IMR-90 (cell line): ENCODE measurements around the gene FUT6. TPM values are rescaled to one million over a fixed set of nuclear protein-coding genes. Genes with fewer than 3 reads are reported as not detected.

Experiments
- ATAC-seq: fragments of 200-7000 bp; cut with Tn5 transposase; 2 replicates; pipeline ENCODE4 v1.9.1; 2020; ENCODE audit warnings: low read depth, mild to moderate bottlenecking, moderate library complexity
- BruUV-seq: library from RNA; stranded (reverse); fragments of 400-500 nt; replicated peaks from 2 replicates; lab custom pipeline; 2021; lab: Mats Ljungman, UMichigan
- CTCF ChIA-PET: fragments of 300-600 bp; formaldehyde crosslinking; extraction: SDS; loops from one replicate; lab custom pipeline; 2021; ENCODE audit warnings: antibody characterized with exemption; lab: Yijun Ruan, JAX
- POLR2A ChIA-PET: fragments of 300-600 bp; sonication (Branson Sonifier 250); formaldehyde crosslinking; loops from one replicate; lab custom pipeline; 2022; ENCODE audit warnings: antibody characterized with exemption; ENCODE audit not compliant: unreplicated experiment; lab: Charles Lee
- DNase-seq: peaks from one replicate; pipeline ENCODE4 v3.0.0; 2013
- H2AFZ ChIP-seq: replicated peaks from 2 replicates; pipeline ENCODE3; 2013; ENCODE audit warnings: low read length, mild to moderate bottlenecking; ENCODE audit not compliant: poor library complexity
- H2AK5ac ChIP-seq: 2 replicates; pipeline ENCODE4 v1.6.1; 2013; ENCODE audit warnings: low read depth, low read length, inconsistent platforms
- H2AK9ac ChIP-seq: replicated peaks from 2 replicates; pipeline ENCODE3; 2013; ENCODE audit warnings: mild to moderate bottlenecking, low read depth, low read length, moderate library complexity; ENCODE audit not compliant: poor library complexity
- H2BK120ac ChIP-seq: 2 replicates; pipeline ENCODE4 v1.6.1; 2013; ENCODE audit warnings: low read depth, low read length, inconsistent platforms
- H2BK15ac ChIP-seq: 3 replicates; pipeline ENCODE4 v1.6.1; 2013; ENCODE audit warnings: low read depth, low read length, inconsistent platforms
- H2BK20ac ChIP-seq: 2 replicates; pipeline ENCODE4 v1.6.1; 2013; ENCODE audit warnings: low read depth, mild to moderate bottlenecking, inconsistent platforms, low read length, moderate library complexity
- H2BK5ac ChIP-seq: 2 replicates; pipeline ENCODE4 v1.6.1; 2013; ENCODE audit warnings: mild to moderate bottlenecking, low read depth, low read length, inconsistent platforms; ENCODE audit not compliant: poor library complexity, severe bottlenecking
- H3K14ac ChIP-seq: replicated peaks from 2 replicates; pipeline ENCODE4 v1.6.1; 2013; ENCODE audit warnings: low read depth, low read length, inconsistent platforms
- H3K18ac ChIP-seq: 2 replicates; pipeline ENCODE4 v1.6.1; 2013; ENCODE audit warnings: low read depth, low read length, control low read depth
- H3K23ac ChIP-seq: 2 replicates; pipeline ENCODE4 v1.6.1; 2013; ENCODE audit warnings: low read depth, low read length, inconsistent platforms
- H3K27ac ChIP-seq: 2 replicates; pipeline ENCODE4 v1.5.1; 2013; ENCODE audit warnings: mild to moderate bottlenecking, control low read depth, low read length; ENCODE audit not compliant: insufficient read depth
- H3K27me3 ChIP-seq: 2 replicates; pipeline ENCODE4 v1.6.1; 2013; ENCODE audit warnings: low read length; ENCODE audit not compliant: control insufficient read depth, insufficient read depth
- H3K36me3 ChIP-seq: 2 replicates; pipeline ENCODE4 v1.6.1; 2013; ENCODE audit warnings: low read length, mixed read lengths; ENCODE audit not compliant: control insufficient read depth, insufficient read depth
- H3K4ac ChIP-seq: 2 replicates; pipeline ENCODE4 v1.6.1; 2013; ENCODE audit warnings: low read depth, low read length, inconsistent platforms
- H3K4me1 ChIP-seq: 2 replicates; pipeline ENCODE4 v1.6.1; 2013; ENCODE audit warnings: low read length, mixed read lengths; ENCODE audit not compliant: control insufficient read depth, insufficient read depth
- H3K4me2 ChIP-seq: 2 replicates; pipeline ENCODE4 v1.6.1; 2013; ENCODE audit warnings: low read depth, mild to moderate bottlenecking, control low read depth, low read length, moderate library complexity
- H3K4me3 ChIP-seq: 2 replicates; pipeline ENCODE4 v1.5.1; 2013; ENCODE audit warnings: low read depth, mild to moderate bottlenecking, control low read depth, low read length, moderate library complexity; ENCODE audit not compliant: insufficient read depth
- H3K56ac ChIP-seq: 2 replicates; pipeline ENCODE4 v1.6.1; 2013; ENCODE audit warnings: low read length, inconsistent platforms; ENCODE audit not compliant: insufficient read depth; ENCODE audit errors: extremely low read depth
- H3K79me1 ChIP-seq, 2 experiments: 2 replicates each; pipeline ENCODE4 v1.6.1; 2013; ENCODE audit warnings: low read length in 2 of 2, inconsistent platforms in 1 of 2, low read depth in 1 of 2
- H3K9ac ChIP-seq: 2 replicates; pipeline ENCODE4 v1.6.1; 2013; ENCODE audit warnings: low read depth, low read length, control low read depth
- H3K9me1 ChIP-seq: 2 replicates; pipeline ENCODE4 v1.6.1; 2013; ENCODE audit warnings: low read length, inconsistent platforms; ENCODE audit not compliant: insufficient read depth
- H3K9me3 ChIP-seq: 2 replicates; pipeline ENCODE4 v1.6.1; 2013; ENCODE audit warnings: low read length; ENCODE audit not compliant: control insufficient read depth, insufficient read depth
- H4K20me1 ChIP-seq: 2 replicates; pipeline ENCODE4 v1.6.1; 2013; ENCODE audit warnings: low read length, inconsistent platforms; ENCODE audit not compliant: insufficient read depth
- H4K5ac ChIP-seq: 2 replicates; pipeline ENCODE4 v1.6.1; 2013; ENCODE audit warnings: mild to moderate bottlenecking, low read depth, low read length, control low read depth
- H4K8ac ChIP-seq, 2 experiments: 2 replicates each; pipeline ENCODE4 v1.6.1; 2013; ENCODE audit warnings: low read depth in 2 of 2, low read length in 2 of 2, control low read depth in 1 of 2, inconsistent platforms in 1 of 2
- H4K91ac ChIP-seq: 2 replicates; pipeline ENCODE4 v1.6.1; 2013; ENCODE audit warnings: low read depth, low read length, inconsistent platforms; ENCODE audit not compliant: insufficient read depth
- BHLHE40 ChIP-seq: fragments of 150-350 bp; IDR thresholded peaks from 2 replicates; pipeline ENCODE4 v1.6.1; 2016; ENCODE audit warnings: mild to moderate bottlenecking, low read depth, low read length
- CEBPB ChIP-seq: IDR thresholded peaks from 2 replicates; pipeline ENCODE4 v1.6.1; 2012; ENCODE audit warnings: low read depth, low read length, improper control_type of control experiment
- CHD1 ChIP-seq: IDR thresholded peaks from 2 replicates; pipeline ENCODE4 v1.6.1; 2012; ENCODE audit warnings: low read depth, low read length, improper control_type of control experiment
- CTCF ChIP-seq: conservative IDR thresholded peaks from 2 replicates; pipeline ENCODE4 v1.5.1; 2012; ENCODE audit warnings: mild to moderate bottlenecking, low read depth, low read length, improper control_type of control experiment
- ELK1 ChIP-seq: fragments of 150-350 bp; IDR thresholded peaks from 2 replicates; pipeline ENCODE4 v1.6.1; 2016; ENCODE audit warnings: low read depth, mild to moderate bottlenecking, low read length, moderate library complexity, borderline replicate concordance
- FOS ChIP-seq: fragments of 150-350 bp; IDR thresholded peaks from 2 replicates; pipeline ENCODE4 v1.6.1; 2016; ENCODE audit warnings: low read depth, low read length
- MAFK ChIP-seq: IDR thresholded peaks from 2 replicates; pipeline ENCODE4 v1.6.1; 2012; ENCODE audit warnings: low read depth, low read length, improper control_type of control experiment
- MAZ ChIP-seq: IDR thresholded peaks from 2 replicates; pipeline ENCODE4 v1.6.1; 2012; ENCODE audit warnings: low read depth, mild to moderate bottlenecking, low read length, improper control_type of control experiment, moderate library complexity, borderline replicate concordance
- MXI1 ChIP-seq: IDR thresholded peaks from 2 replicates; pipeline ENCODE4 v1.6.1; 2012; ENCODE audit warnings: low read depth, mild to moderate bottlenecking, low read length, moderate library complexity, borderline replicate concordance
- NFE2L2 ChIP-seq: fragments of 150-350 bp; IDR thresholded peaks from 2 replicates; pipeline ENCODE4 v1.6.1; 2016; ENCODE audit warnings: low read depth, mild to moderate bottlenecking, low read length
- POLR2A ChIP-seq: IDR thresholded peaks from 2 replicates; pipeline ENCODE4 v1.6.1; 2012; ENCODE audit warnings: mild to moderate bottlenecking, low read depth, low read length
- RAD21 ChIP-seq: IDR thresholded peaks from 2 replicates; pipeline ENCODE4 v1.6.1; 2012; ENCODE audit warnings: low read length, improper control_type of control experiment
- RCOR1 ChIP-seq: IDR thresholded peaks from 2 replicates; pipeline ENCODE4 v1.6.1; 2012; ENCODE audit warnings: mild to moderate bottlenecking, low read length, improper control_type of control experiment; ENCODE audit not compliant: insufficient replicate concordance
- SMC3 ChIP-seq: fragments of 150-350 bp; IDR thresholded peaks from 2 replicates; pipeline ENCODE4 v1.6.1; 2016; ENCODE audit warnings: low read depth, mild to moderate bottlenecking, antibody characterized with exemption, low read length, moderate library complexity
- USF2 ChIP-seq: fragments of 150-350 bp; IDR thresholded peaks from 2 replicates; pipeline ENCODE4 v1.6.1; 2017; ENCODE audit warnings: mild to moderate bottlenecking, antibody characterized with exemption, low read length, low read depth
- whole genome bisulfite sequencing, 2 experiments: methylation state at CpG; one replicate each; pipeline versions ENCODE4 v1.1.5 to v1.1.7; 2013; ENCODE audit warnings: missing lambda C conversion rate in 2 of 2; ENCODE audit not compliant: insufficient read length in 1 of 2; ENCODE audit errors: extremely low coverage in 2 of 2; 5-methylcytosine and 5-hydroxymethylcytosine counted together
- dilution Hi-C: fragments of 300-500 bp; cut with HindIII; formaldehyde crosslinking; loops from one replicate; pipeline ENCODE4 v1.14.3; 2018; ENCODE audit warnings: low sequenced_read_pairs; ENCODE audit not compliant: unreplicated experiment
- in situ Hi-C: fragments of 300-500 bp; cut with MboI; formaldehyde crosslinking; loops from 3 replicates; pipeline ENCODE4 v1.14.3; 2019; ENCODE audit warnings: low sequenced_read_pairs, inconsistent platforms, mixed read lengths
- intact Hi-C: fragments of 100-400 bp; cut with micrococcal nuclease; formaldehyde crosslinking; loops from 2 replicates; pipeline ENCODE4 v1.10.0; 2022
- polyA plus RNA-seq, 3 experiments: library from polyadenylated mRNA; depleted of rRNA; stranded (reverse); fragments of >200 nt; gene quantifications; 2 replicates each; pipeline ENCODE4 v1.2.3, GENCODE V29; 2012; ENCODE audit warnings: low replicate concordance in 1 of 3
- total RNA-seq: library from RNA; depleted of rRNA; stranded (reverse); fragments of >200 nt; gene quantifications from 2 replicates; pipeline ENCODE4 v1.2.3, GENCODE V29; 2012

FUT6 gene
- total and polyA plus RNA-seq, 2 of the 4 experiments (the other 2 are of a cell fraction) = not detected

- TF ChIP-seq MAZ = peak; percentile 82; the same call in 1 of the 2 replicates
- no peak for TF ChIP-seq RCOR1
- no peak for TF ChIP-seq MXI1
- no peak for TF ChIP-seq FOS
- no peak for TF ChIP-seq BHLHE40
- TF ChIP-seq NFE2L2 = no peak
- no peak for TF ChIP-seq MAFK
- no peak for TF ChIP-seq POLR2A
- no peak for TF ChIP-seq ELK1
- TF ChIP-seq RAD21 = peak; percentile 61
- no peak for TF ChIP-seq CHD1
- no peak for TF ChIP-seq CEBPB
- peak; percentile 76 for TF ChIP-seq SMC3
- peak; percentile 71 for TF ChIP-seq CTCF
- TF ChIP-seq USF2 = no peak
- no peaks in the 10 kb centered on the region for H4K20me1 ChIP-seq
- POLR2A ChIA-PET = no interaction called here
- peak overlapping the region; percentile 10 for H3K4me3 ChIP-seq
- no TSS peak for BruUV-seq
- 6% methylated on average over 7 of the region's 46 CpGs; no CpG with 5 or more reads in 1 of the 2 experiments for WGBS, 2 experiments
- H3K4me2 ChIP-seq = peak overlapping the region; percentile 10
- intact Hi-C loops = loop anchor here (10.0 kb wide), 1 partner anchor 159 kb away; no protein-coding TSS in a partner anchor
- H2AK9ac ChIP-seq = peak overlapping the region; percentile 72
- no peak overlapping the region for H2BK15ac ChIP-seq
- H3K36me3 ChIP-seq = no peaks in the 10 kb centered on the region
- in situ Hi-C loops = loop anchor here (10.0 kb wide), 1 partner anchor 219 kb away; no protein-coding TSS in a partner anchor
- H3K9me1 ChIP-seq = no peaks in the 10 kb centered on the region
- H4K91ac ChIP-seq = no peak overlapping the region
- no peak overlapping the region for H3K27ac ChIP-seq
- peaks cover 3% of the 10 kb centered on the region; the same call in 1 of the 2 replicates for H3K4me1 ChIP-seq
- no peak overlapping the region for H2AK5ac ChIP-seq
- no peak overlapping the region for H3K9ac ChIP-seq
- H2AFZ ChIP-seq = peak overlapping the region; percentile 73
- CTCF ChIA-PET = interaction anchor here (1.4 kb wide), 1 partner anchor 85 kb away, joined by 4 read pairs; no protein-coding TSS in a partner anchor
- H3K23ac ChIP-seq = no peak overlapping the region
- peak; percentile 36 for ATAC-seq
- no peak overlapping the region for H4K8ac ChIP-seq
- peaks cover 24% of the 10 kb centered on the region for H3K27me3 ChIP-seq
- H3K79me1 ChIP-seq = no peaks in the 10 kb centered on the region
- dilution Hi-C loops = no loop called here
- no peak overlapping the region for H2BK5ac ChIP-seq
- no peak overlapping the region for H3K18ac ChIP-seq
- H2BK20ac ChIP-seq = no peak overlapping the region
- peak; percentile 24 for DNase-seq
- no peak overlapping the region for H4K5ac ChIP-seq
- no peak overlapping the region for H3K56ac ChIP-seq
- no peak overlapping the region for H3K14ac ChIP-seq
- H2BK120ac ChIP-seq = no peak overlapping the region; the same call in 1 of the 2 replicates
- H3K4ac ChIP-seq = no peak overlapping the region
- no peaks in the 10 kb centered on the region for H3K9me3 ChIP-seq
Observed at GRCh38 chr19:5805462-5806132, 33.9 kb downstream of the FUT6 start.
